HG03354 (cell line): ENCODE results near the gene RGS3.
A peak's percentile ranks its signal among the peaks of the same experiment; 100 is the strongest.

Experiments
- ATAC-seq: cut with Tn5 transposase; IDR thresholded peaks from one replicate; pipeline ENCODE4 v1.9.1; 2021; ENCODE audit warnings: mild to moderate bottlenecking; ENCODE audit not compliant: unreplicated experiment, poor library complexity, severe bottlenecking

RGS3 gene

GRCh38 chr9:113591899-113592625, 128.5 kb downstream of the RGS3 start:
- peak; percentile 2 for ATAC-seq

DNA sequence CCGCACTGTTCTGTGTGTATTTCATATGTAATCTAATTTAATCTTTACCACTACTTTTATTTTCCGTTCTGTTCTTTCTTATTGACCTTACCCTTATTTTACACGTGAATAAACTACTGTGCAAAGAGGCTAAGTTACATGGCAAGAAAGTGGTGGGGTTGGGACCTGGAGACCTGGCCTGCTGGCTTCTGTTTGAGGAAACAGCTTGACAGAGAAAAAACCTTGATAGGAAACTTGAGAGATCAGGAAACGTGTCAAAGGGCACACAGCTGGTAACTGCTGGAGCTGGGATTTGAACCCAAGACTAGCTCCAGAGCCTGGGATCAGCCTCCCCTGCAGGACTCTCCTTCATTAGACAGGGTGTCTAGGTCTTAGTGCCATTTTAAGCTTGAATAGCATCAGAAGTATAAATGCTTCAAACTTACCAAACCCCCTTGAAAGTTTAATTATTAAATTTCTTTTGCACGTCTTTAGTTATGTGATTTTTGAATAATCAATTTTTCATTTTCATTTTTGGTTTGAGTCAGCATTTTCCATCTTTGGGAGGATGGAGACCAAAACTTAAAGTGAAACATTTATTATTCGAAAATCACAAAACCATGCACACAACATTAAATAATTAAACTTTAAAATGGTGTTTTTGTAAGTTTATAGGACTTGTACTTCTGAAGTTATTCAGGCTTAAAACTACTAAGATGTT, 129.5 kb downstream of the RGS3 start:
- peak; percentile 12 for ATAC-seq

GRCh38 chr9:113593682-113594281, 130.3 kb downstream of the RGS3 start:
- ATAC-seq = peak; percentile 88

DNA sequence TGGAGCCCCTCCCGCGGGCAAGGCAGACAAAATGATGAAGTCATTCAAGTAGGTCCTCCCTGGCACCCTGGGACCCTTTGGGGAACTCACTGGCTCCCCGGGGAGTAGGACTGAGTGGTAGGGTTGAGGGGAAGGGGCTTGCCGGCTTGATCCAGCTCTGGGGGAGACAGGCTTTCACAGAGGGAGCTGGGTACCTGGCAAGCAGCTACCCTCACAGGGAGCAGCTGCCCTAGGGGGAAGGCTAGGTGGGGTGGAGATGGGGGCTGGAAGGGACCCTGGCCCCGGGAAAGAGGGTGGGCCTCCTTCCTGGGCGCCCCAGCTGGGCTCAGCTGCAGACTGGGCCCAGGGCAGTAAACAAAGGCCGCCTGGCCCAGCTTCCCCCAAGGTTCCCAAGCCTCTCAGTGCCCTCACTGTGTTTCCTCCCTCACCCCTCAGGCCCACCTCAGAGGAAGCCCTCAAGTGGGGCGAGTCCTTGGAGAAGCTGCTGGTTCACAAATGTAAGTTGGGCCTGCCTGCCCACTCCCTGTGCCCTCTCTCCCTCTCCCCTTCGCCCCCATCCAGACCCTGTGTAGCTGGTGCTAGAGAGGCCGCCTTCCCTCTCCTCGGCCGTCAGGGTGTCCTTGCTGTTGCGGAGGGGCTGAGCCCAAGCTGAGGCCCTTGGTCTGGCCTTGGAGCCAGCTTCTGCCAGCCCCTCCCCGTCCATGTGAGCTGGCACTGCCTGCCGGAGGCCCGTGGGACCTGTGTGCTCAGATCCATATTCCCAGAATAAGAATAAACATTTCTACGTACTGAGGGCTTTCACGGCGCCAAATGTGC, 131.2 kb downstream of the RGS3 start:
- no peak for ATAC-seq

GRCh38 chr9:113596616-113597320, 133.2 kb downstream of the RGS3 start:
- ATAC-seq = no peak

- ATAC-seq = no peak
These were observed 134.1 kb downstream of the RGS3 start for GRCh38 chr9:113597390-113598241.

- no peak for ATAC-seq
These were observed 134.9 kb downstream of the RGS3 start for GRCh38 chr9:113598451-113598850.

DNA sequence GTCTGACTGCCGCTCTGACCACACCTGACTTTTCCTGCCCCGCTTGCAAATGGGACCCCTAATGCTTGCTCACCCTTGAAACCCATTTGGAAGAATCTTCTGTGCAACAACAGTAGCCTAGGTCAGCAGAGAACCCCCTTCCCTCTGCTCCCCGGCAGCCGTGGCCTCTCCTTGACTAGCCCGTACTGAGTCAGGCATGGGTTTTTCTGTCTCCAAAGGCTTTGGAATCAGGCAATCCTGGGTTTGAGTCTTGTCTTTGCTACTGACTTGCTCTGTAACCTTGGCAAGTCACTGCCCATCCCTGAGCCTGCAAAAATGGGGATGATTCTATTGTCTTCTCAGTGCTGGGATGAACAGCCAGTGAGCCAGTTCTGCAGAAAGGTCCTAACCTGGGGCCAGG, 135.4 kb downstream of the RGS3 start:
- ATAC-seq = no peak

GRCh38 chr9:113599646-113600022, 136.1 kb downstream of the RGS3 start:
- ATAC-seq = no peak

GRCh38 chr9:113600023-113600823, 136.7 kb downstream of the RGS3 start:
- no peak for ATAC-seq

DNA sequence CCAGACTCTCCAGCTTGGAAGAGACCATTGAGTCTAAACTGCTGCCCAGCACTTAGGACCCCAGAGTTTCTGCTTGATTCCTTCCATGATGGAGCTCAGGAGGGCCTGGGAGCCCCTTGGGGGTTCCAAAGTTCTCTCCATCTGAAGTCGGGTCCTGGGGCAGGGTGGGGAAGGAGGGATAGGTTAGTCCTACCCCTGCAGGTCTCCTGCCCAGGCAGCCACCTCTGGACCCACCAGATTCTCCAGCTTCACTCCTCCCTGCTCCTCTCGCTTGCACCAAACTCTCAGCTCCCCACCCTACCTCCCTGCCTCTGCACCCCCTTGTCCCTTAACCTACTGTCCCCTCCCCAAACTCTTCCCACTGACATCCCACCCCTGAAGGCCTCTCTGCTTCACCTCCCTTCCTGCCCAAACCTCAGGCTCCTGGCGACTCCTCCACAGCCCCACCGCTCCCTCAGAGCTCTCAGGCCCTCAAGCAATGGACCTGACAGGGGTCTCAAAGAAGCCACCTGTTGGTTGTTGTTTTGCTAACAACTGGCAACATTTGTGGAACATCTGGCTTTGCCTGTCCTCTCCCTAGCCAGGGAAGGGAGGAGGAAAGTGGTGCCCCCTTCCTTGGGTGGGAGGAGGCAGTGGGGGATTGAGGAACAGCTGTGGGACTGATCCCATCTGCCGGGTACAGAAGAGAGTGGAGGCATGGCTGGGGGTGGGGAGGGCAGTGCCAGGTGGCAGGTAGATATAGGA, 137.5 kb downstream of the RGS3 start:
- ATAC-seq = no peak

- no peak for ATAC-seq
These were observed 138.1 kb downstream of the RGS3 start for GRCh38 chr9:113601656-113602055.

- ATAC-seq = peak; percentile 76
These were observed 138.9 kb downstream of the RGS3 start for GRCh38 chr9:113602126-113603047.

GRCh38 chr9:113603048-113603375, 139.5 kb downstream of the RGS3 start:
- ATAC-seq = no peak

DNA sequence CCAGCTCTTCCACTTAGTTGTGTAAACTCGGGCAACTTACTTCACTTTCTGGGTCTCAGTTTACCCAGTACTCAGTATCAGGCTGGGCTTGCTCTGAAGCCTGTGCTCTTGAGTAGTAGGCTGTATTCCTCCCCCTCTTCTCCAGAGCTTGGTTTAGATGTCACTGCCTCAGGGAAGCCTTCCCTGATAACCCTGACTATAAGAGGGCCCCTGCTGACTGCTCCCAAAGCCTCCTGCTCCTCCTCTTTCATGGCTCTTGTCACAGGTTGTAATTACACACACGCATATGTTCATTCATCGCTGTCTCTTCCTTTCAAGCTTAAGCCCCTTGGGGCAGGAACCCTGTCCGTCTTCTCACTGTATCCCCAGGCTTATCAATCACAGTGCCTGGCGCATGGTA, 140.2 kb downstream of the RGS3 start:
- ATAC-seq = no peak

- ATAC-seq = no peak
These were observed 140.9 kb downstream of the RGS3 start for GRCh38 chr9:113604393-113604792.
